AG08396 (cell line): ENCODE data around the gene PRRC2C.
"Not testable (repeated sequence)": the region's sequence is repeated elsewhere in the genome, so short reads cannot be mapped to it uniquely, and the experiment has no call there.

Experiments used
- DNase-seq: peaks from one replicate; pipeline ENCODE4 v3.0.0; 2012; ENCODE audit warnings: low spot score, mixed read lengths

PRRC2C gene

GRCh38 chr1:171500304-171500703 lies 15.0 kb downstream of the PRRC2C start:
- no peak for DNase-seq

GRCh38 chr1:171500803-171501202 lies 15.5 kb downstream of the PRRC2C start:
- no peak for DNase-seq

- no peak for DNase-seq
Measured at GRCh38 chr1:171501305-171502024, 16.1 kb downstream of the PRRC2C start.

DNA sequence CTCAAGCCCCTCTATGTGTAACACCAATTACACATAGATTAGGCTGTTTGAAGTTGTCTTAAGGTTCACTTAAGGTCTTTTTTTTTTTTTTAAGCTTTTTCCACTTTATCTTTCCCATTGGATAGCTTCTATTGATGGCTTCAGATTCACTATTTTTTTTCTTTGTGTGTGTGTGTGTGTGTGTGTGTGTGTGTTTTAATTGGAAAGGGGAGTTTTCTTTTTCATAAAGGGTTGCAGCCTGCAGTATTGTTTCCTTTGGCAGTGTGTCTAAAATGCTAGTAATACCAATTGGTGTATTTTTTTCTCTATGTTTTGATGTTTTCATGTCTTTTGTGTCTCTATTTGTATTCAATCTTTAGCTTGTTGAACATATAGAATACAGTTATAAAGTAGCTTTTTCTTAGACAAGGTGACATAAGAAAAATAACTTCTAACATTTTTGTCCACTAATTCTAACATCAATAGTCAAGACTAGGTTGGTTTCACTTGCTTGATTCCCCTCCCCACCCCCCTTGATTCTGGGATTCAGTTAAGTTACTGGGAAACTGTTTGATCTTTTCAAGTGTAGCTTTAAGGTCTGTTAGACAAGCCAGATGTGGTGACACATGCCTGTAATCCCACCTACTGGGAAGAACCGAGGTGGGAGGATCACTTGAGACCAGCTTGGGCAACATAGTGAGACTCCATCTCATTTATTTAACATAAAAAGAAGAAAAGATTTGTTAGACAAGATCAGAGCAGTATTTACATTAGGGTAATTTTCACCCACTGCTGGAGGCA lies 21.4 kb downstream of the PRRC2C start:
- no peak for DNase-seq

DNA sequence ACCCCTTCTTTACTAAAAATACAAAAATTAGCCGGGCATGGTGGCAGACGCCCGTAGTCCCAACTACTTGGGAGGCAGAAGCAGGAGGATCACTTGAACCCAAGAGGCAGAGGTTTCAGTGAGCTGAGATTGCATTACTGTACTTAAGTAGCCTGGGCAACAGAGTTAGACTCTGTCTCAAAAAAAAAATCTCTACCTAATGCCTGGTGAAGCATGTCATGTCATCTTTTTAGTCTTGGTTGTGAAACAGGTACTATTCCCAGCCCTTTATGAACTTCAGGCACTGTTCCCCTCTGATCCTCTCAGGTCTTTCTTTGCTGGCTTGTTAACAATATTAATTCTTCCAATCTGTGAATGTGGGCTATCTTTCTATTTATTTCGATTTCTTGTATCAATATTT lies 22.1 kb downstream of the PRRC2C start:
- no peak for DNase-seq

DNA sequence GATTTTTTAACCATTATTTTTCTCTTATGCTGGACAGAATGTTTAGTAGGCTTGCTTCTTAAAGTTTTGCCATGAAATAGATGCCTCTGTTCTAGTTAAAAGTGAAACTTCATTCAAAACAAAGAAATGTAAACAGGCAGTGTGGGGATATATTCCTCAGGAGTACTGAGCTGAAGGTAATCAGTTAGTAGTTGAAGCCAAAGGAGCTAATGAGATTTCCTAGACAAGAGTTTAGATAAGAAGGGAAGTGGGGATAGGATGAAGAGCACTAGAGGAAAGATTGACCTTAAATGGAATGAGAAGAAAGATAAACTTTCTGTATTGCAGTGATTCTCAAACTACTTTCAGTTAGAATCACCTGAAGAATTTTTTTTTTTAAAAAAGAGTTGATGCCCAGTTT lies 23.9 kb downstream of the PRRC2C start:
- DNase-seq, result no peak

GRCh38 chr1:171513743-171514142 lies 28.4 kb downstream of the PRRC2C start:
- no peak for DNase-seq

- no peak for DNase-seq
Measured at GRCh38 chr1:171515299-171515698, 30.0 kb downstream of the PRRC2C start.

GRCh38 chr1:171515741-171516140 lies 30.4 kb downstream of the PRRC2C start:
- DNase-seq, result no peak

- DNase-seq, result no peak
Measured at GRCh38 chr1:171521567-171521966, 36.2 kb downstream of the PRRC2C start.

DNA sequence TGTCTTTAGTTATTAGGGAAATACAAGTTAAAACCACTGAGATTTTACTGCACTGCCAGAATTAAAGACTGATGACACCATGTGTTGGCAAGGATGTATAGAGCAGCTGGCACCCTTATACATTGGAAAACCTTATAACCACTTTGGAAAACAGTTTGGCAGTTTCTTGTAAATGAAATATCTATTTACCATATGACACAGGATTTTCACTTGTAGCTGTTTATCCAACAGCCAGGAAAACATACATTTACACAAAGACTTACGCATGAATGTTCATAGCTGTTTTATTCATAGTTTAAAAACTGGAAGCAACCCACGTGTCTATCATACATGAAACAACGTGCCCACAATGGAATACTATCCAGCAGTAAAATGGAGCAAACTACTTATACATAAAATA lies 45.3 kb downstream of the PRRC2C start:
- no peak for DNase-seq

DNA sequence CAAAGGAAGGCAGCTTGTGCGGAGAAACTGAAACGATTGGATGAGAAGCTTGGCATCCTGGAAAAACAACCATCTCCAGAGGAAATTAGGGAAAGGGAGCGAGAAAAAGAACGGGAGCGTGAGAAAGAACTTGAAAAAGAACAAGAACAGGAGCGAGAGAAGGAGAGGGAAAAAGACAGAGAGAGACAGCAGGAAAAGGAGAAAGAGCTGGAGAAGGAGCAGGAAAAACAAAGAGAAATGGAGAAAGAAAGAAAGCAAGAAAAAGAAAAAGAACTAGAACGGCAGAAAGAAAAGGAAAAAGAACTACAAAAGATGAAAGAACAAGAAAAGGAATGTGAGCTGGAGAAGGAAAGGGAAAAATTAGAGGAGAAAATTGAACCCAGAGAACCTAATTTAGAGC lies 47.2 kb downstream of the PRRC2C start:
- DNase-seq, result no peak

DNA sequence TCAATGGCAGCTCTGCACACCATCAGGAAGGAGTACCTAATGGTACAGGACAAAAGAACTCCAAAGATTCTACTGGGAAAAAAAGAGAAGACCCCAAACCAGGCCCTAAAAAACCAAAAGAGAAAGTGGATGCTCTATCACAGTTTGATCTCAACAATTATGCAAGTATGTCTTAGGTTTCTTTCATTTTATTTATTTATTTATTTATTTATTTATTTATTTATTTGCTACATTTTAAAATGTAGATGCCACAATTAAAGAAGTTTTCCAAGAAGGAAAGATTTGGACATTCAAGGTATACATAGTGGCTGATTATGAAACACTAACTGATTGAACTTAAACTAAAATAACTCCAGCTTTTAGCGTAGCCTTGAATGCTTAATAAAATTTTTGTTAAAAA lies 60.2 kb downstream of the PRRC2C start:
- no peak for DNase-seq

DNA sequence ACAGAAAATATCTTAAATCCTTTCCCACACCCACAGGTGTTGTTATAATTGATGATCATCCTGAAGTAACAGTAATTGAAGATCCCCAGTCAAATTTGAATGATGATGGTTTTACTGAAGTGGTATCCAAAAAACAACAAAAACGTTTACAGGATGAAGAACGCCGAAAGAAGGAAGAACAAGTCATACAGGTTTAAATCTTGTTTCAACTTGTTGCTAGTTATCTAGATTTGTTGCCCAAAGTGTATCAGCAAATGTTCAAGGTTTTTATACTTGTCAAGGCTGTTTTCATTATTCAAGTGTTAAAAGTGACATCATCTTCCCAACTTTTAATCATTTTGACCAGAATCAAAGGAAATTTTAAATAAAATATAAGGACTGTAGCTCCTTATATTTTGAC lies 64.7 kb downstream of the PRRC2C start:
- no peak for DNase-seq

GRCh38 chr1:171550598-171551100 lies 65.3 kb downstream of the PRRC2C start:
- not testable (repeated sequence) for DNase-seq

DNA sequence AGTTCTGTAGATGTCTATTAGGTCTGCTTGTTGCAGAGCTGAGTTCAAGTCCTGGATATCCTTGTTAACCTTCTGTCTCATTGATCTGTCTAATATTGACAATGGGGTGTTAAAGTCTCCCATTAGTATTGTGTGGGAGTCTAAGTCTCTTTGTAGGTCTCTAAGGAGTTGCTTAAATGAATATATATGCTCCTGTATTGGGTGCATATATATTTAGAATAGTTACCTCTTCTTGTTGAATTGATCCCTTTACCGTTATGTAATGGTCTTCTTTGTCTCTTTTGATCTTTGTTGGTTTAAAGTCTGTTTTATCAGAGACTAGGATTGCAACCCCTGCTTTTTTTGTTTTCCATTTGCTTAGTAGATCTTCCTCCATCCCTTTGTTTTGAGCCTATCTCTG lies 68.6 kb downstream of the PRRC2C start:
- DNase-seq, result not testable (repeated sequence)

GRCh38 chr1:171563675-171564074 lies 78.3 kb downstream of the PRRC2C start:
- peak; percentile 25 for DNase-seq

DNA sequence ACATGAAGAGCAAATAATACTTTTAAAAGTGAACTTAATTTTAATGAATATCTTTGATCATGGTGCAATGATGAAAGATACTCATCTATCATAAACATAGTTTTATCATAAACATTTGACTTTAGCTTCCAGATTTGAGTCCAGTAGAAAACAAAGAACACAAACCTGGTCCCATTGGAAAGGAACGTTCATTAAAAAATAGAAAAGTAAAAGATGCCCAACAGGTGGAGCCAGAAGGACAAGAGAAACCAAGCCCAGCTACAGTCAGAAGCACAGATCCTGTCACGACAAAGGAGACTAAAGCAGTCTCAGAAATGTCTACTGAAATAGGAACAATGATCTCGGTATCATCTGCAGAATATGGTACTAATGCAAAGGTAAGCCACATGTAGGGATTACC lies 81.1 kb downstream of the PRRC2C start:
- DNase-seq, result no peak

DNA sequence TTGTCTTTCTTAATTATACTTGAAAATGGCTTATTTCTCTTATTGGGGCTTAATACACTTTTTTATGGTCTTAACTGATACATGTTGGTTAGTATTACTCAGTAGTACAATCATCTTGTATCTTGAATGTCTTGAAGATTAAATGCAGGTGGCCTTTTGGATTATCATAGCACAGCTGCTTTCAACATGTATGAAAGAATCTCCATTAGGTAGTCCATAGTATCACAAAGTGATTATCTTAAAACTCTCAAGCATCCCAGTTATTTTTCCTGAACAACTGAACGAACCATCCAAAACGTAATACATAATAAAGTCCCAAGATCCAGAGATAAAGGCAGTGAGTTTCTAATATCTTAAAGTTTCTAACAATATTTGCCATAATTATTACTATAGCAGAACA lies 85.0 kb downstream of the PRRC2C start:
- DNase-seq, result no peak

DNA sequence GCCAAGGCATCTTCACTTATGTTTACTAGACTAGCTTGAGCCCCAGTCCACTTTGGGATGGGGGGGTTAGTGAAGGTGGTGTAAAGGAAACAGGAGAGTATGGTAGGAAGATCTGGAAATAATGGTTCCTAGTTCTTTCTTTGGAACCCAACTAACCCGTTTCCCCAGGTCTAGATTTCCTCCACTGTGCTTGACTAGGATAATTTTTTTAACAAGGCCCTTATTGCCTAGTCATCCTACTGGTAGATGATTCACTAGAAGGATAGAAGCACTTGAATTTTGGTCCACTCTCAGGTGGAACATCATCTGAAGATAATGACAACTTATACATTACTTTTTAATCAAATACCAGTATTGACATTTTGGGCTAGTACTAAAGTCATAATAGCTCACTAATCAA lies 90.8 kb downstream of the PRRC2C start:
- no peak for DNase-seq

DNA sequence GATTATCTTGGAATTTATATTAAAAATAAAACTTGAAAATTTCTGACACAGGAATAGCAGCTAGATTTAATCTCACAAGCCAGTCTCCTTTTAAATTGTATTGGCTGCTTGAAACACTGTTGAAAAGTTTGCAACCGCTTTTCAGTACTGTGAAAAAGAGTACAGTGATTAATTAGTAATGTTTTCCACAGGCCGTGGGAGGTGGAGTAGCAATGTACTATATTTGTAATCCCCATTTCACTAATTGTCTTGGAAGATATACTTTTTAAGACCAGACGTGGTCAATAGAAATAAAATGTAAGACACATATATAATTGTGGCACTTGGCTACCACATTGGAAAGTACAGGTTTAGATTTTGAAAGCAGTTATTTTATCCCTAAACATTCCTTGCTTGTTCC lies 95.9 kb downstream of the PRRC2C start:
- DNase-seq, result no peak

DNA sequence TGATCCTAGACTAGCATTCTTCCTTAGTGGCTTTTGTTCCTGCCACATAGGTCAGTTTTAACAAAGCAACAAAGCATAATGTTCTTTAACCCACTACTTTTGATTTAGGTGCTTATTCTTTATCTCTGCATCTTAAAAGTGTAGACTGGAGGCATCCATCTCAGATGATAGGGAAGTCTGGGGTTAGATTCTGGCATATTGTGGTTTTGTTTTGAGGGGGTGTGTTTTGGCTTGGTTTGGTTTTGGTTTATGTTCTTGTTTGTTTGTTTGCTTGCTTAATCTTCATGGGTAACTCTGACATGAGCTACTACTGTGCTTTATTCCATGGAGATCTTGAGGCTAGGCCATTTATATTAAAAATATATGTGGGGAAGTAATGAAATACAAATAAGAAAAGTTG lies 96.4 kb downstream of the PRRC2C start:
- no peak for DNase-seq

DNA sequence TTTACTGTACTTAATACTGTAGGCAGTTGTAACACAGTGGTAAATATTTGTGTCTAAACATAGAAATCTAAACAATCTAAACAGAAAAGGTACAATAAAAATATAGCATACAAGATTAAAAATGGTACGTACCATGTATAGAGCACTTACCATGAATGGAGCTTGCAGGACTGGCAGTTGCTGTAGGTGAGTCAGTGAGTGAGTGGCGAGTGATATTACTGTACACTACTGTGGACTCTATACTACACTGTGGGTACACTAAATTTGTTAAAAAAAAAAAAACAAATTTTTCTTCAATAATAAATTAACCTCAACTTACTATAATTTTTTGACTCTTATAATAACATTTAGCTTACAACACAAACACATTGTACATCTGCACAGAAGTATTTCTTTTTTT lies 97.3 kb downstream of the PRRC2C start:
- no peak for DNase-seq
